H1 (cell line): Measurements from ENCODE around the gene ALOX5. TPM values are rescaled to one million over a fixed set of nuclear protein-coding genes. Genes with fewer than 3 reads are reported as not detected.

Experiments used
- CTCF ChIA-PET: fragments of 300-600 bp; sonication (Branson Sonifier 250); formaldehyde crosslinking; loops from one replicate; lab custom pipeline; 2021; ENCODE audit not compliant: partially characterized antibody; lab: Charles Lee
- POLR2A ChIA-PET: fragments of 300-600 bp; sonication (Branson Sonifier 250); formaldehyde crosslinking; loops from one replicate; lab custom pipeline; 2021; ENCODE audit warnings: inconsistent platforms; ENCODE audit not compliant: partially characterized antibody; lab: Charles Lee
- DNase-seq, 2 experiments: peaks; one replicate each; pipeline versions ENCODE4 v3.0.0 to v3.0.0-alpha.2; 2010 to 2022; ENCODE audit warnings: low spot score in 2 of 2, low read depth in 1 of 2, mixed read lengths in 1 of 2
- FAIRE-seq: peaks from 2 replicates; lab custom pipeline; 2011; peaks lifted over from hg19 to GRCh38; lab: Jason Lieb, UNC
- H2AFZ ChIP-seq: 2 replicates; pipeline ENCODE4 v1.8.1; 2012; ENCODE audit warnings: low read length, inconsistent platforms
- H2AK5ac ChIP-seq: 2 replicates; pipeline ENCODE4 v1.6.1; 2013; ENCODE audit warnings: low read depth, low read length
- H2BK120ac ChIP-seq: replicated peaks from 2 replicates; pipeline ENCODE3; 2013; ENCODE audit warnings: low read depth, low read length, inconsistent platforms
- H2BK12ac ChIP-seq: 2 replicates; pipeline ENCODE4 v1.6.1; 2013; ENCODE audit warnings: low read depth, low read length
- H2BK15ac ChIP-seq: 2 replicates; pipeline ENCODE4 v1.6.1; 2013; ENCODE audit warnings: low read length
- H2BK20ac ChIP-seq: 2 replicates; pipeline ENCODE4 v1.6.1; 2013; ENCODE audit warnings: low read length
- H2BK5ac ChIP-seq: 2 replicates; pipeline ENCODE4 v1.6.1; 2013; ENCODE audit warnings: low read depth, low read length
- H3K14ac ChIP-seq: 2 replicates; pipeline ENCODE4 v1.6.1; 2013; ENCODE audit warnings: inconsistent platforms; ENCODE audit not compliant: insufficient read length
- H3K18ac ChIP-seq: 2 replicates; pipeline ENCODE4 v1.6.1; 2013; ENCODE audit warnings: low read length; ENCODE audit errors: extremely low read depth
- H3K23ac ChIP-seq: 2 replicates; pipeline ENCODE4 v1.6.1; 2013; ENCODE audit warnings: inconsistent platforms; ENCODE audit not compliant: insufficient read length
- H3K23me2 ChIP-seq: 2 replicates; pipeline ENCODE4 v1.6.1; 2013; ENCODE audit warnings: low read depth, low read length
- H3K27ac ChIP-seq: 2 replicates; pipeline ENCODE4 v1.6.1; 2011; ENCODE audit warnings: low read depth, low read length, inconsistent platforms
- H3K27me3 ChIP-seq, 4 experiments: replicated peaks in 1 of 4; 1 replicate in 1 of 4; 2 replicates in 3 of 4; pipeline versions ENCODE4 v1.6.1 to v1.8.1; 2011 to 2013; ENCODE audit warnings: low read length in 3 of 4, mild to moderate bottlenecking in 3 of 4, inconsistent platforms in 2 of 4, mixed read lengths in 2 of 4, moderate library complexity in 1 of 4; ENCODE audit not compliant: control insufficient read depth in 3 of 4, insufficient read depth in 3 of 4; ENCODE audit errors: extremely low read depth in 1 of 4
- H3K36me3 ChIP-seq, 4 experiments: 2 replicates each; pipeline versions ENCODE4 v1.6.1 to v1.8.1; 2011 to 2013; ENCODE audit warnings: mild to moderate bottlenecking in 4 of 4, low read length in 3 of 4, moderate library complexity in 2 of 4, control low read depth in 1 of 4, inconsistent platforms in 1 of 4; ENCODE audit not compliant: insufficient read depth in 4 of 4, control insufficient read depth in 2 of 4
- H3K4ac ChIP-seq: replicated peaks from 2 replicates; pipeline ENCODE3; 2013; ENCODE audit warnings: low read length, low read depth, mixed read lengths, inconsistent platforms; ENCODE audit not compliant: insufficient read length
- H3K4me1 ChIP-seq, 4 experiments: replicated peaks in 1 of 4; 1 replicate in 1 of 4; 2 replicates in 3 of 4; pipeline versions ENCODE4 v1.6.1 to v1.8.1; 2011 to 2013; ENCODE audit warnings: low read length in 3 of 4, inconsistent platforms in 2 of 4, mixed read lengths in 1 of 4; ENCODE audit not compliant: insufficient read depth in 4 of 4, control insufficient read depth in 3 of 4
- H3K4me2 ChIP-seq, 2 experiments: 2 replicates each; pipeline versions ENCODE4 v1.6.1 to v1.8.1; 2011 to 2013; ENCODE audit warnings: low read depth in 2 of 2, low read length in 2 of 2, control low read depth in 1 of 2, inconsistent platforms in 1 of 2, mild to moderate bottlenecking in 1 of 2; ENCODE audit not compliant: insufficient read depth in 1 of 2
- H3K4me3 ChIP-seq, 4 experiments: fragments of 200-600, 300-600 bp in 1 of 4; sonication (generic), shearing (Covaris generic), sonication (Bioruptor Twin) in 1 of 4; 2 replicates each; pipeline versions ENCODE4 v1.5.1 to v1.8.1; 2011 to 2016; ENCODE audit warnings: low read length in 4 of 4, low read depth in 3 of 4, control low read depth in 2 of 4, inconsistent platforms in 2 of 4, mild to moderate bottlenecking in 2 of 4, mixed read lengths in 1 of 4, moderate library complexity in 1 of 4; ENCODE audit not compliant: insufficient read depth in 2 of 4; ENCODE audit errors: extremely low read depth in 1 of 4
- H3K56ac ChIP-seq: replicated peaks from 2 replicates; pipeline ENCODE3; 2013; ENCODE audit warnings: low read depth, mild to moderate bottlenecking, mixed read lengths, low read length, inconsistent platforms; ENCODE audit not compliant: insufficient read length
- H3K79me1 ChIP-seq: 2 replicates; pipeline ENCODE4 v1.6.1; 2013; ENCODE audit warnings: low read depth, low read length, control low read depth
- H3K79me2 ChIP-seq, 2 experiments: 2 replicates each; pipeline versions ENCODE4 v1.6.1 to v1.8.1; 2012 to 2013; ENCODE audit warnings: low read length in 2 of 2, mild to moderate bottlenecking in 2 of 2, inconsistent platforms in 1 of 2; ENCODE audit not compliant: insufficient read depth in 2 of 2, control insufficient read depth in 1 of 2
- H3K9ac ChIP-seq, 4 experiments: replicated peaks in 1 of 4; 1 replicate in 1 of 4; 2 replicates in 3 of 4; pipeline versions ENCODE4 v1.6.1 to v1.8.1; 2011 to 2013; ENCODE audit warnings: low read depth in 3 of 4, low read length in 3 of 4, control low read depth in 2 of 4, mild to moderate bottlenecking in 2 of 4, moderate library complexity in 2 of 4, inconsistent platforms in 1 of 4; ENCODE audit errors: extremely low read depth in 1 of 4
- H3K9me3 ChIP-seq, 2 experiments: 2 replicates each; pipeline versions ENCODE4 v1.6.1 to v1.8.1; 2012 to 2013; ENCODE audit warnings: mild to moderate bottlenecking in 2 of 2, moderate library complexity in 2 of 2, control low read depth in 1 of 2, inconsistent platforms in 1 of 2, low read depth in 1 of 2, low read length in 1 of 2, mixed read lengths in 1 of 2; ENCODE audit not compliant: insufficient read depth in 2 of 2
- H4K20me1 ChIP-seq, 2 experiments: replicated peaks in 1 of 2; 2 replicates each; pipeline versions ENCODE3 to v1.8.1; 2011 to 2013; ENCODE audit warnings: inconsistent platforms in 2 of 2, low read length in 2 of 2, mild to moderate bottlenecking in 1 of 2; ENCODE audit not compliant: insufficient read depth in 2 of 2, control insufficient read depth in 1 of 2
- H4K5ac ChIP-seq: 2 replicates; pipeline ENCODE4 v1.6.1; 2013; ENCODE audit warnings: low read length, low read depth, mixed read lengths, inconsistent platforms; ENCODE audit not compliant: insufficient read length
- H4K8ac ChIP-seq: 2 replicates; pipeline ENCODE4 v1.8.0; 2013; ENCODE audit warnings: mild to moderate bottlenecking, moderate library complexity, low read length, inconsistent platforms; ENCODE audit not compliant: insufficient read depth; ENCODE audit errors: extremely low read depth
- H4K91ac ChIP-seq: replicated peaks from 2 replicates; pipeline ENCODE3; 2013; ENCODE audit warnings: low read length, mixed read lengths, inconsistent platforms; ENCODE audit not compliant: insufficient read length
- CBX5 ChIP-seq: fragments of 300-800, 300-1000 bp; sonication (generic); IDR thresholded peaks from 2 replicates; pipeline ENCODE4 v1.7.1; 2016; ENCODE audit warnings: antibody characterized with exemption, low read length, low read depth
- FOSL1 ChIP-seq: IDR thresholded peaks from 2 replicates; pipeline ENCODE4 v1.6.1; 2011; ENCODE audit warnings: mild to moderate bottlenecking, low read depth, low read length, moderate library complexity; ENCODE audit not compliant: insufficient read depth
- HDAC6 ChIP-seq: IDR thresholded peaks from one replicate; pipeline ENCODE4 v1.7.1; 2012; ENCODE audit warnings: low read depth, mild to moderate bottlenecking, inconsistent platforms, low read length, moderate library complexity
- JUN ChIP-seq: IDR thresholded peaks from 2 replicates; pipeline ENCODE4 v1.6.1; 2011; ENCODE audit warnings: low read depth, mild to moderate bottlenecking, improper control_type of control experiment, low read length
- POU5F1 ChIP-seq: IDR thresholded peaks from 2 replicates; pipeline ENCODE4 v1.6.1; 2011; ENCODE audit warnings: low read depth, mild to moderate bottlenecking, low read length, moderate library complexity
- RFX5 ChIP-seq: IDR thresholded peaks from 2 replicates; pipeline ENCODE4 v1.6.1; 2011; ENCODE audit warnings: low read depth, low read length, improper control_type of control experiment, borderline replicate concordance
- SIN3A ChIP-seq, 2 experiments: IDR thresholded peaks in 1 of 2; conservative IDR thresholded peaks in 1 of 2; 2 replicates each; pipeline ENCODE4 v1.6.1; 2011 to 2012; ENCODE audit warnings: low read length in 2 of 2, improper control_type of control experiment in 1 of 2, low read depth in 1 of 2, mild to moderate bottlenecking in 1 of 2
- TAF7 ChIP-seq: optimal IDR thresholded peaks from 2 replicates; pipeline ENCODE3; 2011; ENCODE audit warnings: low read depth, mild to moderate bottlenecking, inconsistent platforms, low read length, moderate library complexity, borderline replicate concordance
- ZNF274 ChIP-seq: IDR thresholded peaks from 2 replicates; pipeline ENCODE4 v1.7.0; 2012; ENCODE audit warnings: low read length, borderline replicate concordance; ENCODE audit errors: extremely low read depth
- WGBS, 2 experiments: shearing (Covaris generic) in 1 of 2; methylation state at CpG; one replicate each; pipeline versions ENCODE4 v1.1.6 to v1.1.7; 2013 to 2015; ENCODE audit warnings: low lambda C conversion rate in 2 of 2, mixed read lengths in 2 of 2, inconsistent platforms in 1 of 2, low coverage in 1 of 2, missing lambda C conversion rate in 1 of 2; ENCODE audit not compliant: insufficient replicate concordance in 2 of 2, insufficient coverage in 1 of 2, insufficient read length in 1 of 2; ENCODE audit errors: extremely low coverage in 1 of 2, missing lambda C conversion rate in 1 of 2; 5-methylcytosine and 5-hydroxymethylcytosine counted together
- polyA plus RNA-seq, 7 experiments: library from polyadenylated mRNA; depleted of rRNA in 3 of 7; stranded (reverse) in 5 of 7; unstranded in 2 of 7; fragments of >200 nt in 5 of 7; fragments of 200-250 nt in 2 of 7; gene quantifications; 1 replicate in 5 of 7; 2 replicates in 1 of 7; 4 replicates in 1 of 7; pipeline versions ENCODE4 v1.2.1 to v1.2.3, GENCODE V29; 2011 to 2013; ENCODE audit warnings: missing spikeins in 2 of 7, mixed read lengths in 2 of 7
- total RNA-seq: library from RNA; stranded (reverse); fragmentation: NEBNext Ultra II Directional; extraction: Animal tissue kit (Norgen Biotek cat#: 25700); gene quantifications from 2 replicates; pipeline ENCODE4 v1.2.1, GENCODE V29; 2021
- TF ChIP-seq, protein P1 (sequence below): IDR thresholded peaks from 2 replicates; pipeline ENCODE4 v1.6.1; 2012; ENCODE audit warnings: inconsistent platforms
- TF ChIP-seq, protein P2 (sequence below): IDR thresholded peaks from 2 replicates; pipeline ENCODE4 v1.6.1; 2011; ENCODE audit warnings: low read length, improper control_type of control experiment

The ALOX5 gene
- total and polyA plus RNA-seq, 2 of the 8 experiments (the other 6 are each of a cell fraction or from before 2014, with no cell fraction given), result 1.6 to 3.8 TPM

DNA sequence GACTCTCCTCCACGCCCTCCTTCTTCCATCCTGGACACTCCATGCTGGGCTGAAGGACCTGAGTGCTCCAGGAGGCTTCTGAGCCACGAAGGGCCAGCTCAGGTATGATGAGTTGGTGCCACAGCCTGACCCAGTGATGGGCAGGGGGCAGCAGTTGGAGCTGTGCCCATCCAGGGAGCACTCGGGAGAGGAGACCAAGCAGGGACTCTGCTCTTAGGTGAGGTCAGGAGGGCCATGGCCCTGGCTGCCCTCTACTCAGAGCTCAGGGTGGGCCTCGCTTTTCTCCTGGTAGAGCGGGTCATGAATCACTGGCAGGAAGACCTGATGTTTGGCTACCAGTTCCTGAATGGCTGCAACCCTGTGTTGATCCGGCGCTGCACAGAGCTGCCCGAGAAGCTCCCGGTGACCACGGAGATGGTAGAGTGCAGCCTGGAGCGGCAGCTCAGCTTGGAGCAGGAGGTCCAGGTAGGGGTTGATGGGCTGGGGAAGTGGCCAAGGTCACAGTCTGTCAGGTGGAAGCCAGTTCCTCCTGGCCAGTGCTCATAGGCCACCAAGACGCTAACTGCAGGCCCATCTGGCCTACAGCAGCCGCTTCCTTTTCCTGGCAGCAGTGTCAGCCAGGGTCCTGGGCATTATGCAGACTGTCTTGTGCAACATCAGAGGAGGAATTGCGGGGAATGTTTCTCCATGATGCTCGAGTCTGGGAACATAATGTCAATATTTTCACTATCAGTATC is 50.8 kb downstream of the ALOX5 start:
- no peaks in the 10 kb centered on the region for H3K79me2 ChIP-seq
- no peak for DNase-seq
- H2BK20ac ChIP-seq, result no peak overlapping the region
- H2BK5ac ChIP-seq, result no peak overlapping the region
- peaks cover 0 to 8% (median under 1%) of the 10 kb centered on the region in 4 experiments; a peak in 4 of 7 replicates for H3K4me1 ChIP-seq
- no peak overlapping the region for H3K23ac ChIP-seq
- no peaks in the 10 kb centered on the region for H3K27me3 ChIP-seq
- H3K4me2 ChIP-seq, result no peak overlapping the region
- H3K9me3 ChIP-seq, result no peaks in the 10 kb centered on the region
- no peak overlapping the region for H4K5ac ChIP-seq
- H2BK120ac ChIP-seq, result no peak overlapping the region
- no peak overlapping the region for H3K18ac ChIP-seq
- H3K4me3 ChIP-seq, result no peak overlapping the region
- H3K9ac ChIP-seq, result no peak overlapping the region
- H3K23me2 ChIP-seq, result no peaks in the 10 kb centered on the region
- POLR2A ChIA-PET, result interaction anchor here (1.1 kb wide), 1 partner anchor 15 kb away, joined by 3 read pairs; no protein-coding TSS in a partner anchor
- H4K8ac ChIP-seq, result no peak overlapping the region
- no peak overlapping the region for H3K56ac ChIP-seq
- CTCF ChIA-PET, result interaction anchor here (0.5 to 0.9 kb wide), 4 partner anchors 20 to 1995 kb away, joined by 3 to 4 read pairs (median 3); no protein-coding TSS in a partner anchor
- H2AK5ac ChIP-seq, result no peak overlapping the region
- H3K36me3 ChIP-seq, result no peaks in the 10 kb centered on the region
- H3K14ac ChIP-seq, result no peak overlapping the region
- 84% methylated on average over 15 of the region's 15 CpGs; no CpG with 5 or more reads in 1 of the 2 experiments for WGBS, 2 experiments
- H2AFZ ChIP-seq, result no peak overlapping the region
- FAIRE-seq, result no peak
- no peak overlapping the region for H4K91ac ChIP-seq
- H3K4ac ChIP-seq, result no peak overlapping the region
- H3K79me1 ChIP-seq, result no peaks in the 10 kb centered on the region
- no peaks in the 10 kb centered on the region for H4K20me1 ChIP-seq
- H3K27ac ChIP-seq, result no peak overlapping the region
- no peak overlapping the region for H2BK15ac ChIP-seq
- H2BK12ac ChIP-seq, result no peak overlapping the region
- TF ChIP-seq TAF7, result no peak
- TF ChIP-seq CBX5, result no peak
- no peak for TF ChIP-seq ZNF274
- no peak for TF ChIP-seq FOSL1
- TF ChIP-seq RFX5, result no peak
- no peak for TF ChIP-seq HDAC6
- TF ChIP-seq, protein P1, sequence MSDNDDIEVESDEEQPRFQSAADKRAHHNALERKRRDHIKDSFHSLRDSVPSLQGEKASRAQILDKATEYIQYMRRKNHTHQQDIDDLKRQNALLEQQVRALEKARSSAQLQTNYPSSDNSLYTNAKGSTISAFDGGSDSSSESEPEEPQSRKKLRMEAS, result no peak
- TF ChIP-seq POU5F1, result no peak
- no peak for TF ChIP-seq JUN
- TF ChIP-seq, protein P2, sequence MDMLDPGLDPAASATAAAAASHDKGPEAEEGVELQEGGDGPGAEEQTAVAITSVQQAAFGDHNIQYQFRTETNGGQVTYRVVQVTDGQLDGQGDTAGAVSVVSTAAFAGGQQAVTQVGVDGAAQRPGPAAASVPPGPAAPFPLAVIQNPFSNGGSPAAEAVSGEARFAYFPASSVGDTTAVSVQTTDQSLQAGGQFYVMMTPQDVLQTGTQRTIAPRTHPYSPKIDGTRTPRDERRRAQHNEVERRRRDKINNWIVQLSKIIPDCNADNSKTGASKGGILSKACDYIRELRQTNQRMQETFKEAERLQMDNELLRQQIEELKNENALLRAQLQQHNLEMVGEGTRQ, result no peak
- no peak for TF ChIP-seq SIN3A (conservative IDR thresholded peaks at IDR 0.05 in 1 of 2, IDR thresholded peaks at IDR 0.05 in 1 of 2; ENCODE audit: low read depth in 1 of 2, low read length in 2 of 2)
